ENCODE results near the gene MRAS.
"Not testable (repeated sequence)": the region's sequence is repeated elsewhere in the genome, so short reads cannot be mapped to it uniquely, and the experiment has no call there.

MRAS gene

DNA sequence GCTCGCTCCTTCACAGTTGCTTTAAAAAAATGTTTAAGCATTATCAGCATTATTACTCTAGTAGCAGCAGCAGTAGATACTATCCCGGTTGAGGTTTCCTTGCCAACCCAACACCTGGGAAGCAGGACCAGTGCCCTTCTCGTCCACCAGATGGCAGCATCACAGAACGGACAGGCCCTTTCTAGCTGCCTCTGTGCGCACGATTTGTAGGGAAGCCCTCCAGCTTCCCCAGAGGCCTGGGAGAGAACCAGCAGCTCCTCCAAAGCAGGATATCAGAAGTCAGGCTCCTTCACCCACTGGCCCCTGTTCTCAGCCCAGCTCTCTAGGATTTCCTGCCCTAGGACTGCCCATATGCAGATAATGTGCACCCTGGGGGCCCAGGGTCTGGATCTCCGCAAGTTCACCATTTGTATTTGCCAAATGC is 69.2 kb downstream of the MRAS start:
- DNase-seq (ENCODE audit: low read depth, low spot score), result peak; percentile 80
- in situ Hi-C loops (cut with HindIII; ENCODE audit: low sequenced_read_pairs), result no loop called here
- no peak overlapping the region for H3K4me3 ChIP-seq (ENCODE audit: low read depth, low read length)
- peak; percentile 99 for TF ChIP-seq CTCF (IDR thresholded peaks at IDR 0.05; ENCODE audit: low read depth, low read length)

GRCh38 chr3:138418601-138419206 is 70.3 kb downstream of the MRAS start:
- no peak for DNase-seq (ENCODE audit: low read depth, low spot score)
- no peak overlapping the region for H3K4me3 ChIP-seq (ENCODE audit: low read depth, low read length)
- in situ Hi-C loops (cut with HindIII; ENCODE audit: low sequenced_read_pairs), result no loop called here
- no peak for TF ChIP-seq CTCF (IDR thresholded peaks at IDR 0.05; ENCODE audit: low read depth, low read length)

DNA sequence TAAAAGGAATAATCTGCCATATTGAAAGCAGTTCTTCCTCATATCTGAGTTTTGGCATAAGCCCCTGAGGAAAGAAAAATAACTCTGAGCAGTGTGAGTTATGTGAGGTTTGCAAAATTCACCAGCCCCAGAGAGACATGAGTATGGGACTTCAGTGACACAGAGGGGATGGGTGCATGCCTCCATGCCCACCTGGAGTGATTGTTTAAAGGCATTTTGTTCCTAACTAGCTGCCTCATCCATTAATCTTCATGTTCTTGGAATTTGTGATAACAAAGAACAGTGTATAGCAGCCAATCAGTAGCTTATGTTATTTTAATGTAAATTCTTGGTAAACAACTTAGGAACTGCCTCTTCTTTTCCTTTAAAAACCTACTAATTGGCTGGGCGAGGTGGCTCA is 74.9 kb downstream of the MRAS start:
- no peak for TF ChIP-seq CTCF (IDR thresholded peaks at IDR 0.05; ENCODE audit: low read depth, low read length)
- no peak for DNase-seq (ENCODE audit: low read depth, low spot score)
- in situ Hi-C loops (cut with HindIII; ENCODE audit: low sequenced_read_pairs), result no loop called here
- H3K4me3 ChIP-seq (ENCODE audit: low read depth, low read length), result no peak overlapping the region

DNA sequence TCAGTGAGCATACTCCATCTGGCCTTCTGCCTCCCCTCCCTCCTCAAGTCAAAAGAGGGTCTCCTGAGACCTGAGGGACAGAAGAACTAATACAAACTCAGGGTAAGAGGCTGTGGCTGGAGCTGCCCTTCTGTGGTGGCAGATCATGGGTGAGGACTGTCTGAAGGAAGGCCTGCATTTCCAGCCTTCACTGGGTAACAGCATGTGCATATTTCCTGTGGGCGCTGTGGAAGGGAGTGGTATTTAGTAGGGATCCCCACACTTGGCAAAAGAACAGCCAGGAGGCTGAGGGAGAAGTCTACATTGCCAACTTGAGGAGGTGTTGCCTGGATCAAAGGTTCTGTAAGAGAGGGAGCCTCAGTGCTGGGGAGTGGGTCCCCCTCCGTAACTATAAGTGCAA is 75.9 kb downstream of the MRAS start:
- TF ChIP-seq CTCF (IDR thresholded peaks at IDR 0.05; ENCODE audit: low read depth, low read length), result no peak
- no peak for DNase-seq (ENCODE audit: low read depth, low spot score)
- in situ Hi-C loops (cut with HindIII; ENCODE audit: low sequenced_read_pairs), result no loop called here
- no peak overlapping the region for H3K4me3 ChIP-seq (ENCODE audit: low read depth, low read length)

DNA sequence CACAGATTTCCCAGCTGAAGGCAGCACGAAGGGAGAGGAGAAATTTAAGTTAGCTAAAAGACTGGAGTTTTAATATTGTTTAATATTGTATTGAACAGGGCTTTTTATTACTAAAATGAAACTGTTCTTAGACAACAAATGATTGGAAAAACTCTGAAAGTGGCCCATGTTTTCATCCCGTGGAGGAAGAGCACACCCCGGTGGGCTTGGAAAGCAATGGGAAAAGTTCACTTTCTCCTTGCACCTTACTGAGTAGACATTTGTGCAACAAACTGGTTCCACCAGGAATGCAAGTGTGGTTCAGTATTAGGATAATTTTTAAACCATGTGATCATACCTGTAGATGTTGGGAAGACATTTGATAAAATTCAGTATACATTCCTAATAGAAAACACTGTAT is 77.8 kb downstream of the MRAS start:
- peak; percentile 61 for TF ChIP-seq CTCF (IDR thresholded peaks at IDR 0.05; ENCODE audit: low read depth, low read length)
- no peak for DNase-seq (ENCODE audit: low read depth, low spot score)
- no peak overlapping the region for H3K4me3 ChIP-seq (ENCODE audit: low read depth, low read length)
- in situ Hi-C loops (cut with HindIII; ENCODE audit: low sequenced_read_pairs), result no loop called here

GRCh38 chr3:138426754-138427153 is 78.4 kb downstream of the MRAS start:
- DNase-seq (ENCODE audit: low read depth, low spot score); H3K4me3 ChIP-seq (ENCODE audit: low read depth, low read length); in situ Hi-C loops (cut with HindIII; ENCODE audit: low sequenced_read_pairs): not testable (repeated sequence)

GRCh38 chr3:138429665-138430064 is 81.3 kb downstream of the MRAS start:
- H3K4me3 ChIP-seq (ENCODE audit: low read depth, low read length), result no peak overlapping the region
- no peak for DNase-seq (ENCODE audit: low read depth, low spot score)
- in situ Hi-C loops (cut with HindIII; ENCODE audit: low sequenced_read_pairs), result no loop called here
- TF ChIP-seq CTCF (IDR thresholded peaks at IDR 0.05; ENCODE audit: low read depth, low read length), result no peak

Measured in astrocyte of the spinal cord (primary cell).